ENCODE results near the gene ZNFX1. TPM values are rescaled to one million over a fixed set of nuclear protein-coding genes. Genes with fewer than 3 reads are reported as not detected.

ZNFX1 gene
- total and polyA plus RNA-seq, 2 donors (not counting 1 experiment from before 2014, with no cell fraction given), result 10.3 to 37.9 TPM

GRCh38 chr20:49283176-49283702 lies 5.4 kb upstream of the ZNFX1 start:
- Histone ChIP-seq H3K27me3 (replicated peaks in 1 of 4; ENCODE audit: control extremely low read depth in 1 of 4, control insufficient read depth in 3 of 4, insufficient read depth in 4 of 4, low read length in 3 of 4) (no peaks in the 10 kb centered on the region), H3K4me2 (replicated peaks; ENCODE audit: low read depth, low read length, poor library complexity, severe bottlenecking) (peak overlapping the region; percentile 45), H3K36me3 (replicated peaks in 1 of 2; ENCODE audit: control extremely low read depth in 1 of 2, control insufficient read depth in 1 of 2, extremely low read depth in 1 of 2, insufficient read depth in 2 of 2, low read length in 1 of 2) (peaks cover 24 to 90% of the 10 kb centered on the region in 2 experiments), H3K9me3 (ENCODE audit: control extremely low read depth in 1 of 3, control insufficient read depth in 2 of 3, insufficient read depth in 1 of 3, low read length in 2 of 3) (peaks cover 7 to 82% (median 65%) of the 10 kb centered on the region in 3 donors), H3K79me2 (ENCODE audit: control insufficient read depth, insufficient read depth, low read length) (peaks cover 96% of the 10 kb centered on the region), H3K4me3 (ENCODE audit: control extremely low read depth in 1 of 5, extremely low read depth in 1 of 5, insufficient read depth in 1 of 5, low read depth in 2 of 5, low read length in 4 of 5) (peak overlapping the region in 1 of 5 experiments; percentile 15), H2AFZ (ENCODE audit: insufficient read depth, low read depth, low read length, poor library complexity, severe bottlenecking) (no peak overlapping the region), H3K27ac (ENCODE audit: low read length in 2 of 2) (peak overlapping the region in 1 of 2 donors; percentile 46), H3K9ac (ENCODE audit: low read length) (peak overlapping the region; percentile 12), H3K4me1 (ENCODE audit: control insufficient read depth in 2 of 2, insufficient read depth in 2 of 2, low read length in 2 of 2) (peaks cover 46 to 53% of the 10 kb centered on the region in 2 donors), H4K20me1 (ENCODE audit: control insufficient read depth, insufficient read depth, low read length, poor library complexity, severe bottlenecking) (peaks cover 87% of the 10 kb centered on the region)
- Mint-ChIP-seq H3K4me1 (peaks cover 70% of the 10 kb centered on the region), H3K4me3 (peak overlapping the region; percentile 55), H3K27me3 (no peaks in the 10 kb centered on the region), H3K27ac (peak overlapping the region; percentile 69), H3K9me3 (ENCODE audit: insufficient read depth) (peaks cover 42% of the 10 kb centered on the region)
- ChIA-PET POLR2A (no interaction called here), CTCF (no interaction called here)
- intact Hi-C loops (cut with micrococcal nuclease), result no loop called here
- 85% methylated on average over 4 of the region's 9 CpGs for WGBS (ENCODE audit: insufficient coverage)
- DNase-seq (peak; percentile 20), ATAC-seq (ENCODE audit: low read depth) (no peak)
- TF ChIP-seq CTCF (IDR thresholded peaks at IDR 0.05) (no peak), EZH2 (IDR thresholded peaks at IDR 0.05; ENCODE audit: borderline replicate concordance, insufficient read depth, low read depth, low read length, poor library complexity, severe bottlenecking) (no peak)

DNA sequence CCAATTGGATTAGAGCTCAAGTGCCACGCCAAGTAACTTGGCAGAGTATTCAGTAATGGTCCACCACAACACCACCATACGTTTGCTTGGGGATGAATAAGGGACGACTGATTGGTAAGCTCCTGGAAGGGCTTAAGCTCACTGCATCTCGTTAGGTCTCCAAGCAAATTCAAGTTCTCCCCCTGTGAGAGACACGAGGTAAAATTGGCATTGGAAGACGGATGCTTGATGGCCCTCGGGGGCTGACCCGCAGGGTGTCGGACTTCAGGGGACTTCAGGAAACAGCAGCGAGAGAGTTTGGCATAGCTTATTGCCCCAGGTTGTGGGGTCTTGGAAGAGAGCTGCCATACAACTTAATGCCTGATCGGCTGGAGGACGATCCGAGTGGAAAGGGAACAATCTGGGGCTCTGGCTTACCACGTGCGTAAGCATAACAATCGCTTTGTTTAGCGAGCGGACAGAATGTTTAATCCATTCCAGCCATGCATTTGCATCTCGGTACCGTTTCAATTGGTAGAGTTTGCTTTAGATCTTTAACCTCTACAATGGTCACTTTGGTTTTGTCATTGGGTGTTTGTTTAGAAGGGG lies 4.8 kb upstream of the ZNFX1 start:
- Mint-ChIP-seq H3K27me3 (no peaks in the 10 kb centered on the region), H3K27ac (peak overlapping the region; percentile 69), H3K4me1 (peaks cover 70% of the 10 kb centered on the region), H3K4me3 (peak overlapping the region; percentile 55), H3K9me3 (ENCODE audit: insufficient read depth) (peaks cover 39% of the 10 kb centered on the region)
- H3K27ac ChIP-seq (ENCODE audit: low read length in 2 of 2), result peak overlapping the region in 1 of 2 donors; percentile 98
- 64% methylated on average over 13 of the region's 20 CpGs for WGBS (ENCODE audit: insufficient coverage)
- peak overlapping the region; percentile 12 for H3K9ac ChIP-seq (ENCODE audit: low read length)
- ATAC-seq (ENCODE audit: low read depth) (no peak), DNase-seq (peak; percentile 30)
- peak overlapping the region; percentile 45 for H3K4me2 ChIP-seq (replicated peaks; ENCODE audit: low read depth, low read length, poor library complexity, severe bottlenecking)
- ChIA-PET POLR2A (no interaction called here), CTCF (no interaction called here)
- H3K79me2 ChIP-seq (ENCODE audit: control insufficient read depth, insufficient read depth, low read length), result peaks cover 92% of the 10 kb centered on the region
- peaks cover 46 to 53% of the 10 kb centered on the region in 2 donors for H3K4me1 ChIP-seq (ENCODE audit: control insufficient read depth in 2 of 2, insufficient read depth in 2 of 2, low read length in 2 of 2)
- peaks cover 84% of the 10 kb centered on the region for H4K20me1 ChIP-seq (ENCODE audit: control insufficient read depth, insufficient read depth, low read length, poor library complexity, severe bottlenecking)
- H3K36me3 ChIP-seq (replicated peaks in 1 of 2; ENCODE audit: control extremely low read depth in 1 of 2, control insufficient read depth in 1 of 2, extremely low read depth in 1 of 2, insufficient read depth in 2 of 2, low read length in 1 of 2), result peaks cover 23 to 85% of the 10 kb centered on the region in 2 experiments
- H3K4me3 ChIP-seq (ENCODE audit: control extremely low read depth in 1 of 5, extremely low read depth in 1 of 5, insufficient read depth in 1 of 5, low read depth in 2 of 5, low read length in 4 of 5), result peak overlapping the region in 1 of 5 experiments; percentile 15
- intact Hi-C loops (cut with micrococcal nuclease), result no loop called here
- peaks cover 5 to 78% (median 64%) of the 10 kb centered on the region in 3 donors for H3K9me3 ChIP-seq (ENCODE audit: control extremely low read depth in 1 of 3, control insufficient read depth in 2 of 3, insufficient read depth in 1 of 3, low read length in 2 of 3)
- H2AFZ ChIP-seq (ENCODE audit: insufficient read depth, low read depth, low read length, poor library complexity, severe bottlenecking), result no peak overlapping the region
- no peaks in the 10 kb centered on the region for H3K27me3 ChIP-seq (replicated peaks in 1 of 4; ENCODE audit: control extremely low read depth in 1 of 4, control insufficient read depth in 3 of 4, insufficient read depth in 4 of 4, low read length in 3 of 4)
- no peak for TF ChIP-seq CTCF (IDR thresholded peaks at IDR 0.05)
- no peak for TF ChIP-seq EZH2 (IDR thresholded peaks at IDR 0.05; ENCODE audit: borderline replicate concordance, insufficient read depth, low read depth, low read length, poor library complexity, severe bottlenecking)

Data from B cell (primary cell).